ENCODE data around the gene PRRC1. TPM values are rescaled to one million over a fixed set of nuclear protein-coding genes. Genes with fewer than 3 reads are reported as not detected.

PRRC1 gene
- total RNA-seq, 1 donor from 2014 or later: 50.8 TPM

DNA sequence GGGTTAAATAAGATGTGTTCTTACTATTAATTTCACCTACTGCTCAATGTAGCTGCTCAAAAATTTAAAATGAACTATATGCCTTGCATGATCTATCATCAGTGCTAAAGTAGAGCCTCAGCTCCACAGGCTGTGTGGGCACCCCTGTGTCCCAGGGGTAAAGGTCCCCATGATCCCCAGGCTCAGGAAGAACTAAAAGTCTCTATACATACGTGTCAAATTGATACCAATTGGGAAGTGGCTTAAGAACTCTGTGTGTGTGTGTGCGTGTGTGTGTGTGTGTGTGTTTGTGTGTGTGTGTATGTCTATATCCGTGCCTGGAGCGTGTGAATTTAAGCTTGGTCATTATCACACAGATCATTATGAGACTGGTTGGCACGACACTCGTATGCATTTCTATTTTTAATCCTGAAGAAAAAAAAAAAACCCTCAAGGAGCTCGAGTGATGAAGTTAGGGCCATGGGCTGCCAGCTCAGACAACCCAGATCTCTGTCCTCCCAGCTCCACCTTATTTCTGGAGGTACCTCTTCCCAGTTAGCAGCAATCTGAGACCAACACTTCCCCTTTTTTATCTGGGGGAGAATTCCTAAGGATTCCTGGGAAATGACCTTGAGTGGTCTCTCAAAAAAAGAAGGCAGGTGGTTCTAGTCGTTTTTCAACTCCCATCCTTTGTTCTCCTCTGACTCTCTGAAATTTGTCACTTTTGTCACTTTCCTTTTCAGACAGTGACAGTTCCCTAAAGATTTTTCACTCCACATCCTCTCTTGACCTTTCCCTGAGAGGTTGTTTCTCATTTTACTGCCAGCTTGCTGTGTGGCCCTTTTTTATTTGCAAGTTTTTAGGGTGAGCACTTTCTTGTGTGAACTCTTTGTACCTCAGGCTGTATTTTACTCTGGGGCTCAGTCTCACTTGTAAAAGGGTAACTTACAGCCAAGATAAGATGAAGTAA, 85.7 kb downstream of the PRRC1 start:
- ATAC-seq (no peak), DNase-seq (no peak)
- TF ChIP-seq, protein P1, sequence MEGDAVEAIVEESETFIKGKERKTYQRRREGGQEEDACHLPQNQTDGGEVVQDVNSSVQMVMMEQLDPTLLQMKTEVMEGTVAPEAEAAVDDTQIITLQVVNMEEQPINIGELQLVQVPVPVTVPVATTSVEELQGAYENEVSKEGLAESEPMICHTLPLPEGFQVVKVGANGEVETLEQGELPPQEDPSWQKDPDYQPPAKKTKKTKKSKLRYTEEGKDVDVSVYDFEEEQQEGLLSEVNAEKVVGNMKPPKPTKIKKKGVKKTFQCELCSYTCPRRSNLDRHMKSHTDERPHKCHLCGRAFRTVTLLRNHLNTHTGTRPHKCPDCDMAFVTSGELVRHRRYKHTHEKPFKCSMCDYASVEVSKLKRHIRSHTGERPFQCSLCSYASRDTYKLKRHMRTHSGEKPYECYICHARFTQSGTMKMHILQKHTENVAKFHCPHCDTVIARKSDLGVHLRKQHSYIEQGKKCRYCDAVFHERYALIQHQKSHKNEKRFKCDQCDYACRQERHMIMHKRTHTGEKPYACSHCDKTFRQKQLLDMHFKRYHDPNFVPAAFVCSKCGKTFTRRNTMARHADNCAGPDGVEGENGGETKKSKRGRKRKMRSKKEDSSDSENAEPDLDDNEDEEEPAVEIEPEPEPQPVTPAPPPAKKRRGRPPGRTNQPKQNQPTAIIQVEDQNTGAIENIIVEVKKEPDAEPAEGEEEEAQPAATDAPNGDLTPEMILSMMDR (IDR thresholded peaks at IDR 0.05): no peak
- Histone ChIP-seq H3K9me3 (no peaks in the 10 kb centered on the region), H3K4me3 (no peak overlapping the region), H3K27ac (no peak overlapping the region), H3K27me3 (no peaks in the 10 kb centered on the region), H3K4me1 (no peaks in the 10 kb centered on the region), H3K36me3 (no peaks in the 10 kb centered on the region)
- intact Hi-C loops (cut with DNase I): no loop called here

Other genes starting within 250 kb of the PRRC1 start
- 0.26 TPM for gene MEGF10, start 226.8 kb upstream of the PRRC1 start, total RNA-seq
- not detected for gene CTXN3, start 131.4 kb downstream of the PRRC1 start, total RNA-seq
- gene CCDC192, start 185.8 kb downstream of the PRRC1 start, total RNA-seq: not detected

All from upper lobe of right lung (tissue), 1 donor.